AG04449 (cell line): Measurements from ENCODE around the gene GSK3B.

Source experiments
- CTCF ChIA-PET: fragments of 350-600 bp; formaldehyde crosslinking; extraction: SDS; loops from one replicate; lab custom pipeline; 2021; ENCODE audit warnings: antibody characterized with exemption; lab: Yijun Ruan, JAX
- POLR2A ChIA-PET: fragments of 400-600, 350-600 bp; formaldehyde crosslinking; extraction: SDS; loops from one replicate; lab custom pipeline; 2020; ENCODE audit warnings: antibody characterized with exemption, inconsistent platforms; lab: Yijun Ruan, JAX
- DNase-seq: peaks from one replicate; pipeline ENCODE4 v3.0.0-alpha.2; 2010; ENCODE audit warnings: low read depth, low spot score
- H3K4me3 ChIP-seq: 2 replicates; pipeline ENCODE4 v1.5.1; 2011; ENCODE audit warnings: low read depth, mild to moderate bottlenecking, control low read depth, low read length
- TF ChIP-seq, protein P1 (sequence below): IDR thresholded peaks from one replicate; pipeline ENCODE4 v1.5.1; 2011; ENCODE audit warnings: mild to moderate bottlenecking, moderate library complexity, low read length, control low read depth, inconsistent platforms; ENCODE audit not compliant: insufficient read depth; ENCODE audit errors: missing control alignments

Gene GSK3B

GRCh38 chr3:120094776-120095225, 554 bp upstream of the GSK3B start:
- ChIA-PET POLR2A (interaction anchor here (0.5 to 1.5 kb wide), 9 partner anchors 19 to 645 kb away, joined by 3 to 6 read pairs (median 3); no protein-coding TSS in a partner anchor), CTCF (interaction anchor here (1.1 to 2.1 kb wide), 4 partner anchors 12 to 89 kb away, joined by 3 to 6 read pairs (median 3); no protein-coding TSS in a partner anchor)
- DNase-seq = peak; percentile 100
- peak overlapping the region; percentile 87 for H3K4me3 ChIP-seq
- TF ChIP-seq, protein P1, sequence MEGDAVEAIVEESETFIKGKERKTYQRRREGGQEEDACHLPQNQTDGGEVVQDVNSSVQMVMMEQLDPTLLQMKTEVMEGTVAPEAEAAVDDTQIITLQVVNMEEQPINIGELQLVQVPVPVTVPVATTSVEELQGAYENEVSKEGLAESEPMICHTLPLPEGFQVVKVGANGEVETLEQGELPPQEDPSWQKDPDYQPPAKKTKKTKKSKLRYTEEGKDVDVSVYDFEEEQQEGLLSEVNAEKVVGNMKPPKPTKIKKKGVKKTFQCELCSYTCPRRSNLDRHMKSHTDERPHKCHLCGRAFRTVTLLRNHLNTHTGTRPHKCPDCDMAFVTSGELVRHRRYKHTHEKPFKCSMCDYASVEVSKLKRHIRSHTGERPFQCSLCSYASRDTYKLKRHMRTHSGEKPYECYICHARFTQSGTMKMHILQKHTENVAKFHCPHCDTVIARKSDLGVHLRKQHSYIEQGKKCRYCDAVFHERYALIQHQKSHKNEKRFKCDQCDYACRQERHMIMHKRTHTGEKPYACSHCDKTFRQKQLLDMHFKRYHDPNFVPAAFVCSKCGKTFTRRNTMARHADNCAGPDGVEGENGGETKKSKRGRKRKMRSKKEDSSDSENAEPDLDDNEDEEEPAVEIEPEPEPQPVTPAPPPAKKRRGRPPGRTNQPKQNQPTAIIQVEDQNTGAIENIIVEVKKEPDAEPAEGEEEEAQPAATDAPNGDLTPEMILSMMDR = no peak

- DNase-seq = no peak
- ChIA-PET POLR2A (interaction anchor here (0.6 to 1.3 kb wide), 3 partner anchors 11 to 256 kb away, joined by 3 to 5 read pairs (median 3); no protein-coding TSS in a partner anchor), CTCF (interaction anchor here (1.1 to 1.9 kb wide), 2 partner anchors 191 to 201 kb away, joined by 3 to 5 read pairs; no protein-coding TSS in a partner anchor)
- TF ChIP-seq, protein P1 = no peak
- peak overlapping the region; percentile 75 for H3K4me3 ChIP-seq
Observed at GRCh38 chr3:120093119-120093910, 932 bp downstream of the GSK3B start.

- POLR2A ChIA-PET = no interaction called here
- peak overlapping the region; percentile 75 for H3K4me3 ChIP-seq
- TF ChIP-seq, protein P1 = no peak
- CTCF ChIA-PET = interaction anchor here (1.0 to 3.4 kb wide), 4 partner anchors 91 to 201 kb away, joined by 3 to 15 read pairs (median 4); no protein-coding TSS in a partner anchor
- DNase-seq = no peak
Observed at GRCh38 chr3:120092474-120092873, 1.8 kb downstream of the GSK3B start.

GRCh38 chr3:120090422-120090821, 3.8 kb downstream of the GSK3B start:
- DNase-seq = no peak
- CTCF ChIA-PET = interaction anchor here (1.9 to 3.4 kb wide), 2 partner anchors 93 to 199 kb away, joined by 6 to 15 read pairs; no protein-coding TSS in a partner anchor
- POLR2A ChIA-PET = no interaction called here
- TF ChIP-seq, protein P1 = no peak
- H3K4me3 ChIP-seq = peak overlapping the region; percentile 75

- ChIA-PET POLR2A (no interaction called here), CTCF (interaction anchor here (3.4 kb wide), 1 partner anchor 197 kb away, joined by 15 read pairs; no protein-coding TSS in a partner anchor)
- no peak for DNase-seq
- H3K4me3 ChIP-seq = no peak overlapping the region
- TF ChIP-seq, protein P1 = no peak
Observed at GRCh38 chr3:120089089-120089488, 5.2 kb downstream of the GSK3B start.

DNA sequence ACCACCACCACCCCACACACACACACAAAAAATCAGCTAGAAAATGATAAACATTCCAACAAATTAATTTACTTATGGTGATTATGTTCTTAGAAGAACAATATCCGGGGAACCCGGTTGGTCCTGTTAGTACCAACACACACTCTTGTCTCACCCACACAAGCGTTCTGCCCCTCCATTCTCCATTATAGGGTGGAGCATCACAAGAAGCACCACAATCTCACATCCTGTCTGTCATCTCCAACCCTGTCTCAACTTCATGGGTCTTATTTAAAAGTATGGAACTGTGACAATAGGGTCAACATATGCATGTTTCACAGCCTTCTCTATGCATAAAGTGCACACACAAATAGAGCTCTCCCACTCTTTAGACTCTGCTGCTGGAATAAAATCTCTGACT, 5.6 kb downstream of the GSK3B start:
- POLR2A ChIA-PET = no interaction called here
- DNase-seq = no peak
- CTCF ChIA-PET = no interaction called here
- H3K4me3 ChIP-seq = no peak overlapping the region
- TF ChIP-seq, protein P1 = no peak
